Kidney (tissue), 14 donors: Measurements from ENCODE around the gene CTLA4. TPM values are rescaled to one million over a fixed set of nuclear protein-coding genes. Genes with fewer than 3 reads are reported as not detected.

Source experiments
- DNase-seq, 5 donors: peaks; one replicate each; pipeline ENCODE4 v3.0.0-alpha.2; 2013 to 2020
- FAIRE-seq: peaks from 2 replicates; lab custom pipeline; 2012; peaks lifted over from hg19 to GRCh38; lab: Jason Lieb, UNC
- H3K27ac ChIP-seq, 2 donors: one replicate each; pipeline ENCODE4 v1.7.0; 2013; ENCODE audit warnings: low read depth in 2 of 2, low read length in 2 of 2, inconsistent platforms in 1 of 2
- H3K27me3 ChIP-seq: one replicate; pipeline ENCODE4 v1.7.1; 2013; ENCODE audit warnings: low read length, inconsistent platforms; ENCODE audit not compliant: control insufficient read depth, insufficient read depth
- H3K36me3 ChIP-seq, 3 donors: one replicate each; pipeline versions ENCODE4 v1.7.0 to v1.7.1; 2013; ENCODE audit warnings: low read length in 3 of 3, control low read depth in 1 of 3, inconsistent platforms in 1 of 3; ENCODE audit not compliant: insufficient read depth in 3 of 3, control insufficient read depth in 2 of 3
- H3K4me1 ChIP-seq, 3 donors: one replicate each; pipeline versions ENCODE4 v1.7.0 to v1.7.1; 2013; ENCODE audit warnings: low read length in 3 of 3, inconsistent platforms in 1 of 3, low read depth in 1 of 3; ENCODE audit not compliant: control insufficient read depth in 2 of 3, insufficient read depth in 2 of 3
- H3K4me3 ChIP-seq, 3 donors: one replicate each; pipeline versions ENCODE4 v1.7.0 to v1.8.1; 2013; ENCODE audit warnings: low read length in 3 of 3, control low read depth in 1 of 3, inconsistent platforms in 1 of 3
- H3K9ac ChIP-seq, 3 donors: one replicate each; pipeline versions ENCODE4 v1.7.0 to v1.7.1; 2013; ENCODE audit warnings: low read length in 3 of 3, control low read depth in 1 of 3, inconsistent platforms in 1 of 3
- H3K9me3 ChIP-seq, 3 donors: one replicate each; pipeline versions ENCODE4 v1.7.0 to v1.7.1; 2013; ENCODE audit warnings: low read length in 3 of 3, control low read depth in 1 of 3, inconsistent platforms in 1 of 3; ENCODE audit not compliant: control insufficient read depth in 2 of 3, insufficient read depth in 1 of 3
- CTCF ChIP-seq: IDR thresholded peaks from 3 replicates; pipeline ENCODE4 v1.5.1; 2012; ENCODE audit warnings: mild to moderate bottlenecking, moderate library complexity, borderline replicate concordance; ENCODE audit not compliant: insufficient read depth; ENCODE audit errors: extremely low read depth
- intact Hi-C: fragments of 100-400 bp; cut with DNase I; formaldehyde crosslinking; loops from one replicate; pipeline ENCODE4 v1.11.1; 2022
- polyA plus RNA-seq: library from polyadenylated mRNA; stranded (reverse); fragments of 350-450 nt; fragmentation: Illumina TruSeq; extraction: RNeasy Lipid Tissue Mini Kit (QIAGEN cat#74804); gene quantifications from one replicate; pipeline ENCODE4 v1.2.3, GENCODE V29; 2014; ENCODE audit warnings: low read depth, low replicate concordance; ENCODE audit not compliant: insufficient read depth
- total RNA-seq: library from RNA; stranded (reverse); fragmentation: NEBNext Ultra II Directional; extraction: Animal tissue kit (Norgen Biotek cat#: 25700); gene quantifications from one replicate; pipeline ENCODE4 v1.2.1, GENCODE V29; 2021
- donor health status: control.
- donor health status: control.
- donor health status: control.
- donor health status: control.
- donor health status: control.
- donor health status: DM: yes; HTN: yes; CAD: no.
- donor health status: Normal renal cell carcinoma (clear cell type).

The CTLA4 gene
- total and polyA plus RNA-seq, 2 donors from 2014 or later = 0.22 to 2.0 TPM

GRCh38 chr2:203841654-203842053 is 25.9 kb upstream of the CTLA4 start:
- Histone ChIP-seq H3K4me3 (no peak overlapping the region), H3K27ac (no peak overlapping the region), H3K9me3 (no peaks in the 10 kb centered on the region), H3K9ac (no peak overlapping the region), H3K4me1 (no peaks in the 10 kb centered on the region), H3K36me3 (no peaks in the 10 kb centered on the region), H3K27me3 (no peaks in the 10 kb centered on the region)
- no peak for TF ChIP-seq CTCF
- FAIRE-seq (no peak), DNase-seq (no peak)
- intact Hi-C loops = no loop called here

DNA sequence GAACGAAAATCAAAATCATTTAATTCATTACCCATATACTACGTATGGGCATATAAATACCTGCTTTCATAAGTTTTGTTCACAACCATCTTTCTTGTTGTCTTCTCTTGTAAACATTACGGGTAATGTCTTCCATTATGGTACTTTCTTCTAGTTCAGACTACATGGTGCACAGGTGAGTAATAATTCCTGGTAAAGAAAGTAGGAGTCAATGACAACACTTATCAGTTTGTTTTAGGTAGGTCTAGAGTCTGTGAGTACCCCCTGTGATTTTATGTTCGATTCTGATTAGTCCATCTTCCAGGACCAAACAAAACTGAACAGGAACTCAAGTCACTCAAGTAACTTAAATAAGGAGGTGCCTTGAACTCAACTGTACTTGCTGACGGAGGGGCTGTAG is 25.2 kb upstream of the CTLA4 start:
- no peaks in the 10 kb centered on the region for H3K9me3 ChIP-seq
- no peak overlapping the region for H3K27ac ChIP-seq
- no peak overlapping the region for H3K9ac ChIP-seq
- no peak for TF ChIP-seq CTCF
- no peak for FAIRE-seq
- DNase-seq = no peak
- H3K4me3 ChIP-seq = no peak overlapping the region
- H3K27me3 ChIP-seq = no peaks in the 10 kb centered on the region
- intact Hi-C loops = no loop called here
- H3K36me3 ChIP-seq = no peaks in the 10 kb centered on the region
- no peaks in the 10 kb centered on the region for H3K4me1 ChIP-seq

DNA sequence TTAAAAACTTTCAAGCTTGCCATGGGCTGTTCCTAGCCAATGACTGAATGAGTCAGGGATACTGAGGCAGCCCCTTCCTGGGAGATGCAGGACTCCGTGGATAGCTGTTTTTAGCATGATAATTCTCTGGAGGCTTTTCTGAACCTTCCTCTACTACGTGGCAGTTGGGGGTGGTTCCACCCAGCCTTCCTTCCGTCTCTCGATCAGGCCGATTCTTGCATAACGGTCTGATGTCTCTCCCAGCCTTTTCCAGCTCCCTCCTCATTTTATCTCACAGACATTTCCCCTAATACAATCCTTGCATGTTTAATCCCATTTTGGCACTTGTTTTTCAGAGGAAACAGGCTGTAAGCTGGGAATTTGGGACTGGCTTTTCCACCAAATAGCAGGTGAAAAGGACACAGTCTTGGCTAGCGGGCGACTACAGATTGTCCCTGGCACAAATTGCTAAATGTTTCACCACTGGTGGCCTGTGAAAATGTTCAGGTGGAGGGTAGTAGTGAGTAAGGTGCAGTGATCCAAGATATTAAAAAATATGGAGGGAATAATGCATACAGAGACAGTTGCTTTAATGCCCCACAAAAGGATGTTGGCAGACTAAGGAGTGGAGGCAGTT is 21.0 kb upstream of the CTLA4 start:
- DNase-seq = no peak

More for the DNA sequence above, 21.0 kb upstream of the CTLA4 start:
- no peak overlapping the region for H3K4me3 ChIP-seq
- H3K27me3 ChIP-seq = no peaks in the 10 kb centered on the region
- H3K27ac ChIP-seq = no peak overlapping the region
- peaks cover 0 to 3% (median 0%) of the 10 kb centered on the region in 3 donors for H3K9me3 ChIP-seq
- no peaks in the 10 kb centered on the region for H3K4me1 ChIP-seq
- FAIRE-seq = no peak
- no peak overlapping the region for H3K9ac ChIP-seq
- intact Hi-C loops = no loop called here
- H3K36me3 ChIP-seq = no peaks in the 10 kb centered on the region
- TF ChIP-seq CTCF = no peak
